Stimulated activated CD4-positive, alpha-beta T cell treated with anti-CD3 and anti-CD28 coated beads, Interleukin-2, amount 100 ng/mL, for 4 hours (primary cell): ENCODE data around the gene ICA1.

Experiments
- DNase-seq: peaks from one replicate; pipeline ENCODE4 v3.0.0-alpha.2; 2020; ENCODE audit warnings: low read depth

The ICA1 gene

DNA sequence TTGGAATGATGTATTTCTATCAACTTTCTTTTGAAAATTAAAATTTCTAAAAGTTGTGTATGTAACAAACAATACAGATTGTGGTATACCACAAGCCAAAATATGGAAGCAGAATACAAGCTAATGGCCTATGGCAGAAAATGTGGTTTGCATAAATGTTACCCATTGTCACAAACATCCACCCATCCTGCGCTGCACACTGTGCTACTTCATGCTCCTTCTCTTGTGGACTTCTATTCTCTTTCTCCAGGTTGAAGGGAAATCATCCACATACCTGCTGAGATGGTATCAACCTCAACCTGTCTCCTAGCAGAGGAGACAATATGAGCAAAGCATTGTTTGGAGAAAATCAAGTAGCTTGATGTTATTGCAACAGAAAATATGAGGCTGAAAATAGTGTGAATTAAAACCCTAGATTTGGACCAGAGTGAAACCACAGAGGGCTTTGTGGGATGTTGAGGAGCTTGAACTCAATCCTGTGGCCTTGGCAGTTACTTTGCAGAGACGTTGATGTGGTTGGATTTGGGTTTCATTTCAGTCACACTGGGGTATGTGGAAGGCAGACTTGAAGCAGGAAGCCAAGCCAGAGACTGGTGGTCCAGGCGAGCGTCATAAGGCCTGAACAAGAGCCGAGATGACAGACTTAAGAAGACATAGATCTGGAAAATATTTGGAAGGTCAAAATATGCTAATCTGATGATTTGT, 63.8 kb downstream of the ICA1 start:
- DNase-seq, result no peak

DNA sequence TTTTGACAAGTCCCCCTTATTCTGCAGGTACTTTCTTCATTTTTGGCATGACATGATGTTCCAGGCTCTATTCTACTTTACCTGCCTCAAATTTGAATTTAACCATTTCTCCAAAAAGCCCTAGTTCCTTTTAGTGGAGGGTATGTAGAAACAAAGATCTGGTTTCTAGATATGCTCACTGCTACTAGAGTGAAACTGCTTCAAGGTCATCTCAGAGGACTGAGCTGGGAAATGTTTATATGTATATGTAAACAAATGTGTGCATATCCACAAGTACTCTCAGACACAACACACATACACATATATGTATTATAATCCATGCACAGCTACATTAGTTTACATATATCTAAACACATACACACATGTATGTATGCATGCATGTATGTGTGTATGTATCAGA, 69.1 kb downstream of the ICA1 start:
- DNase-seq, result no peak

DNA sequence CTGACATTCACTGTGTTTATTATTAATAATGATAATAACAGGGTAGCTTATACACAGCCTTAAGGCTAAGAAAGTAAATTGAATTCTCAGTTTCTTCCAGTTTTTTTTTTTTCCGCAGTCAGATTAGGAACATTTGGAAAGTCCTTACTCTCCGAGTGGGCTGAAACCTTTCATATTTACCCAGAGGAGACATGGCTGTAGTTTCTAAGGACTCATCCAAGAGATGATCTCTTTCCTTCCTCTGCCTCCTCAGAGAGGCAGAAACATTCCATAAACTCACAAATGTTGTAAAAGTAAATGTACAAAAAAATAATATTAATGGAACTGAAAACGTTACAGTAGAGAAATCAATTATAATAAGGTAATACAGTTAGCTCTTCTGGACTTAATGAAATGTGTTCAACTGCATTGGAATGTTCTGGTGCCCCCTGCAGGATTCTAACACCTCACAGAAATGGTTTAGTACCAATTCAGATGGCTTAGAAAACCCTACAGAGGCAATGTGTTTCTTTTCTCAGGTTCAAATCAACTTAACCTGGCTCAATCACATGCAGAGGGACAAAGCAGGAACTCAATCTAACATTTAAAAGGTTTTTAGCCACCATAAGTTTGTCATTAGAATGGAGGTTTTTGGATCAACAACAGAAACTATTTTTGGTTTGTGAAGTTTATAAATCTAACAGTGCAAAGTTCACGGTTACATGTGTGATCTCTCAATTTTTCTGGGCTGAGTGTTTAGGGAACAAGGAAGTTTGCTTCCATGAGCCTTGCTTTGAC, 71.7 kb downstream of the ICA1 start:
- peak; percentile 59 for DNase-seq

DNA sequence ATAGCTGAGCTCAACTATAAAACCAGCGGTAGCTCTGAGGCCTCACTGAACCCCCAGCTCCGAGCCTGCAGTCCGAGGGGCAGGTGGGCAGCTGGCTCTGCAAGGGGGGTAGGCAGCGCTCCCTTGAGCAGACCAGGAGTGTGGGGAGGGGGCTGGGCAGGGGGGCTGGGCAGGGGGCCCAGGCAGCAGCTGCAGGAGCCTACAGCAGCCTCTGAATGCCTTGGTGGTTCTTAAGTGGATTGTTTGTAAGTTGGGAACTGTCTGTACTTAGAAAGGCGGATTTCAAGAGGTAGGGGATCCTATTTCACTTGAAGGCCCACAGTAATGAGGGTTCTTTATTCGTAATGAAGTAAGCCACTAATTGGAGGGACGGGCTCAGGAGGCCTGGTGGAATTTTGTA, 72.3 kb downstream of the ICA1 start:
- no peak for DNase-seq

DNA sequence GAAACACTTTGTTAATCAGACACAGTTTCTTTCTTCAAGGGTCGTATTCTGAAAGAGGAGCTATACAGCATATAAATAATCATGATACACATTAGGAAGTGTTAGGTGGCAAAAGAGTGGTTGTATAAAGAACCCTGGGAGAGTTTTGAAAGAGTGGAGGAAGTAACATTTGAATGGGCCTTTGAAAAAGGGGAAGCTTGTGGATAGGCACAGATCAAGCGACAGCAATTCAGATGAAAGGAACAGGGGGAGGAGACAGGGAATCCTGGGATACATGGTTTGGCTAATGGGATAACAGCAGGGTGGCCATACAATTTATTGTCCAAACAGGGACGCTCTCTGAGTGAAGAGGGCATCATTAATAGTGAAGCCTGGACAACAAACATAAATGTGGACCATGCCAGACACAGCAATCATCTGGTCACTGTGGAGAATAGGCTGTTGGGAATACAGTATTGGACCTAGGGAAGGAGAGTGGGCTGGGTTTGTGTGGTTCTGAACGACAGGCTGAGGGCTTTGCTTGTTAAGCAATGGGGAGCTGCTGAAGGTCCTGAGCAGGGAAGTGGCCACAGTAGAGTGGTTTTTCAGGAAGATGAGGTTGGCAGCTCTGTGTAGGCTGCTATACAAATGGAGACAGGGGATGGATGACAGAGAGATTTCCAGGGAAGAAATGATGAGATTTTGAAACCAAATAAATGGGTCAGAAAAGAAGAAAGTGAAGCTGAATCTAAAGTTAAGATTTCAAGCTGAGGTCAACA, 75.9 kb downstream of the ICA1 start:
- DNase-seq, result no peak

DNA sequence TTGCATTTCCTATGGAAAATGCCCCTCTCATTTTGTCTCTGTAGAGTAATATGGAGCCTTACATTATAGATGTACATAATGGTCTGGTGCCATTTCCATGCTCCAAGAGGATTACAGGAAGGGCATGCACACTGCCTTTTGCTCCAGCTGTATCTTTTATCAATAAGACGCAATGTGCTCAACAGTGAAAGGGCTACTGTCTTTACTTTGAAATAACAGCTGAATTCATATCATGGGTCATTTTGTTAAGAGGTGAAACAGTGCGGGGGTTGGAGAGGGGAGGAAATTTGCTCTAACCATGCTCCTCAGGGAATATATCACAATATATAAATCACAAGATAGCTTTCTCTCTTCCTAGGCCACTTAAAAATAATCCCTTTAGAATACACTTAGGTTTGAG, 77.7 kb downstream of the ICA1 start:
- no peak for DNase-seq

DNA sequence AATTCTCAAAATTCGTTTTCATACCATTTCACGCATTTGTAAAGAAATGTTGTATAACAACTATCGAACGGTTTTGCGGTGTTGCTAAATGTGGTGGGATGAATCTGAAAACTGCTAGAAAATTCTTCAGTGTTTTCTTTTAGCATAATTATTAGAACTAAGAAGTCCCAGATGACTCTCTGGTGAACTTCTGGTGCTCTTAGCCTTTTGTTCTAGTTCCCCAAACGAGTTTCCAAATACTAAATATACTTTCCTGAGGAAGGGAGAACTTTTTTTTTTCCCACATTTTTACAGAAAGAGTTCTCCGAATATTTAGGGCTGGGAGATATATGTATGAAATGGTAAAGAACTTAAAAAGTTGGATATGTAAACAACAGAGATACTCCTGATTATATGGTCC, 82.5 kb downstream of the ICA1 start:
- DNase-seq, result no peak

DNA sequence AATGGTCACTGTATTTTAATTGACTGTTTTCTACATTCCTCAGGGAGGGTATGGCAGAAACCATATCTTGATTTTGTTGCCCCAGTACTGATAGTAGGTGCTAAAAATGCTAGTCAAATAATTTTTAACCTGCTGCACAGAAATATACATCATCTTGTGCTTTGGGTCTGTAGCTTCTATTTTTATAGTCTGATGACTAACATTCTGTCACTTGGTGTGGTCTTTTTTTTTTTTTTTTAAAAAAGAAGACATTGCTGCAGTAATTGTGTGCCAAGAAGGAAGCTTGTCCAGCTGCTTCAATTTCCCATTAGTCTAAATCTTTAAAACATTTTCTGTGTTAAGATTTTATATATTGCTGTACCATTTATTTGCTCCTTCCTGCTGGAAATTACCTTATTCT, 83.6 kb downstream of the ICA1 start:
- DNase-seq, result no peak

DNA sequence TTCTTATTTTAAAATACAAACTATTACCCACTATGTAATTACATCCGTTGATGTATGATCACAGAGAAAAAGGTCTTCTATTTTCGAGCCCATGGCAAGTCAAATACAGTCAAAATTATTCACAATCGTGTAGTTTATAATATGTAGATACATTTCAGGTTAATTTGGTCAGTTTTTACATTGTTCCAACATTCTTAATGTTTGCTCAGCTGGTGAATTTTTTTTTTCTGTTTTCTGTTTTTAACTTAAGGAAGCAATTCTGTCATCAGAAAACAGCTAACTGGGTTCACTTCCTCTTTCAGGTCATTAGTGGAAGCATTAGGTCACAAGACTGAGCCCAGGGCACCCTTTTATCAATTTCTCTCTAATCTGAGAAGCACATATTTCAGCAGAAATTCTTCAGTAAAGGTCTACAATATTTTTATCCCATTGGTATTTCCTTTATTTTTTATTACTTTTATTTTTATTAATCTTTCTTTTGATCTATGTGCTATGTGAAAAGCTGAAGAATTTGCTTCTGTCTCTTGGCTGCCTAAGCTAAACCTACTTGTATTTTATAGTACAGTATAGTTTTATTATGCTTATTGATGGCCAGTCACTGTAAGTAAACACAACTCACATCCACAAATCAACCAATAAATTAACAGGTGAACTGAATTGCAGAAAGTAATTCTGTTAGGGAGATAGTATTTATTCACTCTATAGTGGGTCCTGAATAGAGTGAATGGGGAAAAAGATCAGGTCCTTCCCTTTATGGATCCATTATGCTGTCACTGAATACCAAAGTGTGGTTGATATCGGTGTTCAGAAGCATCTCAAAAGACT, 84.6 kb downstream of the ICA1 start:
- DNase-seq, result no peak

DNA sequence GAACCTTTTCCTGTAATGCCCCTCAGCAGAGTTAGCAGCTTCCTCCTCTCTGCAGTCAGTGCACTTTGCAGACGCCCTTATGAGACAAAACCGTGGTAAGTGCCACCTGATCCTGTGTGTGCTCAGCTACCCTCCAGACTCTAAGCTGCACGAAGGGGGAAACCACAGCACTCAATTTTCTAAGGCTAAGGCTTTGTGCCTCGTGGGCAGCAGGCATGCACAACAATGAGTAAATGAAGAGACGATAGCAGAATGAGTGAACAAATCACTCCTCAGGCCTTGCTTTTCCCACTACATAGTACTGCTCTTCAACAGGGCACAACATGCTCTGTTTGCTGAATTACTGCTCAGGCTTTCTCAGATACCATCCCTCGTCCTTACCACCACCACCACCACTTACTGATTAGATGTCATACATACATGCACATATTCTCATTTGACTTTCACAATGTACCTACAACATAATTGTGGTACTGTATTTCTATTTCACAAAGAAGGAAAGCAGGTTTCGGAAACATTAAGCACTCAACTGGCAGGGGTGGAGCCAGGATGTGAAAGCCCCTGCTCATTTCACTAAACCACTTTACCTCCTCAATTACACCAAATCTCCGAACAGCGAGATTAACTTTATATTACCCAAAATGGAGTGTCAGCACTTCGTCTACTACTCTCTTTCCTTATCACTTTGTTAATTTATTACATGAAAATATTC, 85.4 kb downstream of the ICA1 start:
- peak; percentile 34 for DNase-seq

DNA sequence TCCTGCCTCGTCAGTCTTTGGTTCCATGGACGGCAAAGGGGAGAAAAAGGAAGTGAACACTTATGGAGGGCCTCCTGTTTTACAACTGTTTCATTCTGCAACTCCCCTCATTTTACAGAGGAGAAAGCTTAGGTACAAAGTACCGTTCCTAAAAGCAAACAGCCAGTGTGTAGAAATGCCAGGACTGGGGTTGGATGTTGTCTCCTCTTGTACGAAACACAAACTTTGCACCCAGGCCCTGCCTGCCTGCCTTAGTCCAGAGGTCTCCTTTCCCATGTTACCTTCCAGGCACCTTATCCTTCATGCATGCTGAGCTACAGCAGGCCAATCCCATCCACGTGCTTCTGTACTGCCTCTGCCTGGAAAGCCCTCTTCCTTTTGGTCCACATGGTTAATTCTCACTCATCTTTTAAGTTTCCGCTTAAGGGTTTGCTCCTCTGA, 86.0 kb downstream of the ICA1 start:
- no peak for DNase-seq

DNA sequence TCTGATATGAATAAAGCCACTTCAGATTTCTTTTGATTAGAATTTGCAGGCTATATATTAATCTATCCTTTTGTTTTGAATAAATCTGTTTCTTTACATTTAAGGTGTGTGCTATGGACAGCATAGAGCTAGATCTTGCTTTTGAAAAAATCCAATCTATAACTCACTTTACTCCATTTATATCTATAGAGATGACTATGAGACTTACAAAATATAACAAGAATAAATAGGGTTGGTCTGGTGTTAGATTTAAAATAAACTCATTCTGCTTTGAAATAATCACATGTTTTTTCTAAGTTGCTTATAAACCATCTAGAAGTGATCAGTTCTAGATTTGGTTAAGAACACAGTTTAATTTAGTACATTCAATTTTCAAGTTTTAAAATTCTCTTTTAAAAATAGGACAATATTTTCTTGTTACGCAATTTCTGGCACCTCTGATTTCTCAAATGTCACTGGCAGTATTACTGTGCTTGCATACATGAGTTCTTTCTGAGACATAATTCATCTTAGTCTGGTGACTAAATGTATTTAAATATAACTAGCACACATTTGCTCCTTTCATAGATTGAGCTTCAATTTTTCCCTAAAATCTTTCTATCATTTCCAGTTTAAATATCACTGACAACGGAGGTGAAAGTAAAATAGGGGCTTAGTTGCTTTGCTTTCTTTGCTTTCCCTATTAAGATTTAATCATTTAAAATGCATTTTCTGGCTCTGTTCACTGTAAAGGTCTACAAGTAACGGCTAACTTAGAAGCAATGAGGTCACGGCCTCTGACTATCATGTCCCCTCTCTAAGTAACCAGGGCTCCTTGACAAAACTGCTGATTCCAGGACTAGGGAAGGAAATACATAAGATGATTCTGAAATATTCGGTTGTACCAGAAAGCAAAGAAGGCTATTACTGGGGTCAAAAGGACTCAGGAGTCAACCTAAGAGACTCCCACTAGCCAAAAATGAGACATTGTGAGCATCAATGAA, 89.3 kb downstream of the ICA1 start:
- no peak for DNase-seq

DNA sequence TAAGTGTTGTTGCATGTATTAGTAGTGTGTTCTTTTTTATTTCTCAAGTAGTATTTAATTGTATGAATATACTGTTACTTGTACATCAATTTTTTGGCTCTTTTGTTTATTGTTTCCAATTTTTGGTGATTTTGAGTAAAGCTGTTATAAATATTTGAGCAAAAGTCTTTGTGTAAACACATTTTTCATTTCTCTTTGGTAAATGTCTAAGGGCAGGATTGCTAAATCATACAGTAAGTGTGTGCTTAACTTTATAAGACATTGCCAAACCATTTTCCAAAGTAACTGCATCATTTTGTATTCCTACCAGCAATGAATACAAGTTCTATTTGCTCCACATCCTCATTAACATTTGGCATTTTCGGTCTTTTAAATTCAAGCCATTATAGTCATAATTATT, 92.8 kb downstream of the ICA1 start:
- no peak for DNase-seq

DNA sequence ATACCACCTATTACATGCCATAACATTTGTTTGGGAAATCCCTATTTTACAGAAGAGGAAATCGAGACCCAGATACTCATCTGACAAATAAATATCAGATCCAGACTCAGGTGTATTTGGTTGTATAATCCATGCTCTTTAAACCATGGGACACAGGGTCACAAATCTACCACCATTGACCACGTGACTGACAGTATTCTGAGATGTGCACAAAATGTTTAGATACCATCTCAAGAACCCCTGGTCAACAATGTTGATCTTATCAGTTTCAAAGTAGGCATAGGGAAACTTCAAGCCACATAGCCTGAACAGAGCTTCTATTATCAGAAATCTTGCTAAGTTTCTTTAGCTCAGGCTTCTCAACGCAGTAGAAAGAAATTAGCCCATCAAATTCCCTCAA, 93.6 kb downstream of the ICA1 start:
- no peak for DNase-seq

DNA sequence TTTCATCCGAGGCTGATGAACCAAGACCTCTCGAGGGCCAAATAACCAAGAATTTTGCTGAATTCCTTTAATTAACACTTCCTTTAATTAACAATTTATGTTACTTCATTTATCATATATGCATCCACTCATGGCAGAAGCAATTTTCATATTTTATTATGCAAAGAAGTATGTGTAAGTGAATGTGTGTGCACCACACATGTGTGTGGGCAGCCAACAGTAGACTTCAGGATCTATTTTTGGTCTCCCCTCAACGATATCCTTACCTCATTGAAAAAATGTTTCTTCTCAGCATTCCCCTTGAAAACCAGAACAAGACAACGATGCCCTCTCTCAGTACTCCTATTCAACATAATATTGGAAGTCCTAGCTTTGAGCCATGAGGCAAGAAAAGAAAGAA, 96.8 kb downstream of the ICA1 start:
- DNase-seq, result no peak

DNA sequence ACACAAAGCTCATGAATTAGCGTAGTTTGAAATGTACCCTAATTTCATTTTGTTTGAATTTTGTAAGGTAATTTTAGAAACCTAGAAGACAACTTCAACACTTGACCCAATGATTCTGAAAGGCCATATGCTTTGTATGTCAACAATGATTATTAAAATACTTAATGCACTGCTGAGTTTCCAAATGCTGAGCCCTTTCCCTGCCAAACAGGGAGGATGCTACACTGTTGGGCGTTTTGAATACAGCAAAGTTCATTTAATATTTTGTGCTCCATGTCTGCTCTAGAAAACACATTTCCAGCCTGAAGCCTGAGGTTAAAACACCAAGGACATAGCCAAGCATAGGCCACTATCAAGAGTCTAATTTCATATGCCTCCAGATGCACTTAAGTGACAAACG, 99.8 kb downstream of the ICA1 start:
- DNase-seq, result no peak

DNA sequence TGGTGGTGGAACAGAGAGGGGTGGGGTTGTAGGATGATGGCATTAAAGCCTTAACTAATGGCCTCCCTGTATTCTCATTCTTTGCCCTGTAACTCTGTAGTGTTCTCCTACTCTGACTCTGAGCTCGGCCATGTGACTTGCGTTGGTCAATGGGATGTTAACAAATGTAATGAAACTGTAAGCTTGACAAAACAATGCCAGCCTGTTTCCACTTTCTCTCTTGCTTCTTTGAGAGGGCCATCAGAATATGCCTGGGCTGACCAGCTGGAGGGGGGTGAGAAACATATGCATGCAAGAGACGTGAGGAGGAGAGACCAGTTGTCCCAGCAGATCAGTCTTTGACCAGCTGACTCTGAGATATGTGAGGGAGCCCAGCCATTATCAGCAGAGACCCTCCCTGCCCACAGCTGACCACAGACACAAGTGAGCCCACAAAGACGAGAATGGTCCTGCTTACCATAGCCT, 100.6 kb downstream of the ICA1 start:
- DNase-seq, result no peak

DNA sequence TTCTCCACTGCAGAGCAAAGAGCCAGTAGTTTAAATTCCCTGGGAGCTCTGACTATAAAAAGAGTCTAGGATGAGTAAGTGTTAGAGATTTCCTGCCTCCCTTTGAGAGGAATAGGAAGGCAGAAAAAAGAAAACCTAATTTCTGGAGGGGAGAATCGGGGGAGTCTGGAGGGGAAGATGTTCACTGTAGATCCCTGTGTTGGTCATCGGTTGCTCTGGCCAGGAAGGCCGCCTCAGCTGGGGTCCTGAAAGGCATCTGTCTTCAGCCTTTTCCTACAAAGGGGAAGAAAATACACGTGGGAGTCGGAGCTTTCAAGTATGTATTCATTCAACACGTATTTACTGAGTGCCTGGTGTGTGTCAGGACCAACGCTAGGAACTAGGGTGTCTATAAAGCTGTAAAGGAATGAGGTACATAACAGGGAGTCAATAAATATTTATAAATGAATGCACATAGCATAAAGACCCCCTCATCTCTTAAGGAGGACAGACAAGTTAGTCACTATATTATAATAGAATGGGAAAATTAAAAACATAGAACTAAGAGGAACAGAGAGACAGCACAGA, 101.1 kb downstream of the ICA1 start:
- no peak for DNase-seq

DNA sequence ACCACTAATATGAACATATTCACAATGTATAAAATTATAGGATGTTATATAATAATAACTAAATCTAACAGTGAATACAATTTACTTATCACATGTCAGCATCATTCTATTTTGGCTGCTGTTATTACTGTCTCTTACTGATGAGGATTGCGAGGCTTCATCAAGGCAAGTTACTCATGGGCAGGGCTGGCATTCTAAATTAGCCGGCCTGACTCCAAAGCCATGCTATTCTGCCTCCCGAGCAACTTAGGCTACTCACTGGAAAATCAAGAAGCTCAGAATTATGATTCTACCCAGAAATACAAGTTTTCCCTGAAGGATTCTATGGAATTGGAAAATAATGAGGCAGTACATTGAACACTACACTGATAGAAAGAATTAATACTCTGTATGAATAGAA, 101.7 kb downstream of the ICA1 start:
- DNase-seq, result no peak

DNA sequence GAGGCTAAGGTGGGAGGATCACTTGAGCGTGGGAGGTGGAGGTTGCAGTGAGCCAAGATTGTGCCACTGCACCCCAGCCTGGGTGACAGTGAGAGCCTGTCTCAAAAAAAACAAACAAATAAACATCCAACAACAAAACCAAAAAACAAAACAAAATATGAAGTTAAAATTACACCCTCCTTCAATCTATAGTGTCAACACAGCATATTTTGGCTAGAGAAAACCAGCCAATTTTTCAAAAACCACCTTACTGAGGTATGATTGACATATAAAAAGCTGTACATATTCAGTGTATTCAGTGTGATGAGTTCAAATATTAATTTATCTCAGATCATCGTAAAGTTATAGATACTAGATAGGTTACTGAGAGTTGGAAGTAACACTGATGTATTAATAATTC, 102.4 kb downstream of the ICA1 start:
- DNase-seq, result no peak
